Endothelial cell of umbilical vein (primary cell): ENCODE data around the gene UPF3A.

ENCODE experiments used
- EZH2 ChIP-seq: IDR thresholded peaks from 2 replicates; pipeline ENCODE4 v1.6.1; 2012; ENCODE audit warnings: borderline replicate concordance, low read depth, mild to moderate bottlenecking, moderate library complexity, low read length, inconsistent platforms; ENCODE audit not compliant: severe bottlenecking
- FOS ChIP-seq: IDR thresholded peaks from 2 replicates; pipeline ENCODE4 v1.6.1; 2011; ENCODE audit warnings: mild to moderate bottlenecking, low read length, moderate library complexity, borderline replicate concordance; ENCODE audit not compliant: insufficient read depth
- GATA2 ChIP-seq: IDR thresholded peaks from 2 replicates; pipeline ENCODE4 v1.7.0; 2011; ENCODE audit warnings: low read depth, mild to moderate bottlenecking, moderate library complexity, mixed read lengths, low read length; ENCODE audit not compliant: insufficient read length, insufficient read depth
- JUN ChIP-seq: IDR thresholded peaks from 2 replicates; pipeline ENCODE4 v1.6.1; 2011; ENCODE audit warnings: borderline replicate concordance, low read depth; ENCODE audit not compliant: insufficient read length, insufficient read depth
- MYC ChIP-seq: IDR thresholded peaks from one replicate; pipeline ENCODE4 v1.6.1; 2011; ENCODE audit warnings: mild to moderate bottlenecking, low read depth, low read length
- POLR2A ChIP-seq: IDR thresholded peaks from 2 replicates; pipeline ENCODE4 v1.6.1; 2012; ENCODE audit warnings: low read depth, mild to moderate bottlenecking, control low read depth, low read length
- POLR2AphosphoS5 ChIP-seq: IDR thresholded peaks from 2 replicates; pipeline ENCODE4 v1.6.1; 2012; ENCODE audit warnings: low read depth, mild to moderate bottlenecking, control low read depth, low read length, moderate library complexity; ENCODE audit not compliant: insufficient read depth
- TF ChIP-seq, protein P1 (sequence below), 2 donors: IDR thresholded peaks; 1 replicate in 1 of 2; 2 replicates in 1 of 2; pipeline ENCODE4 v1.5.1; 2011; ENCODE audit warnings: low read length in 2 of 2, mild to moderate bottlenecking in 2 of 2, moderate library complexity in 2 of 2, control low read depth in 1 of 2, inconsistent platforms in 1 of 2, low read depth in 1 of 2; ENCODE audit not compliant: insufficient read depth in 1 of 2; ENCODE audit errors: extremely low read depth in 1 of 2

- TF ChIP-seq, protein P1, sequence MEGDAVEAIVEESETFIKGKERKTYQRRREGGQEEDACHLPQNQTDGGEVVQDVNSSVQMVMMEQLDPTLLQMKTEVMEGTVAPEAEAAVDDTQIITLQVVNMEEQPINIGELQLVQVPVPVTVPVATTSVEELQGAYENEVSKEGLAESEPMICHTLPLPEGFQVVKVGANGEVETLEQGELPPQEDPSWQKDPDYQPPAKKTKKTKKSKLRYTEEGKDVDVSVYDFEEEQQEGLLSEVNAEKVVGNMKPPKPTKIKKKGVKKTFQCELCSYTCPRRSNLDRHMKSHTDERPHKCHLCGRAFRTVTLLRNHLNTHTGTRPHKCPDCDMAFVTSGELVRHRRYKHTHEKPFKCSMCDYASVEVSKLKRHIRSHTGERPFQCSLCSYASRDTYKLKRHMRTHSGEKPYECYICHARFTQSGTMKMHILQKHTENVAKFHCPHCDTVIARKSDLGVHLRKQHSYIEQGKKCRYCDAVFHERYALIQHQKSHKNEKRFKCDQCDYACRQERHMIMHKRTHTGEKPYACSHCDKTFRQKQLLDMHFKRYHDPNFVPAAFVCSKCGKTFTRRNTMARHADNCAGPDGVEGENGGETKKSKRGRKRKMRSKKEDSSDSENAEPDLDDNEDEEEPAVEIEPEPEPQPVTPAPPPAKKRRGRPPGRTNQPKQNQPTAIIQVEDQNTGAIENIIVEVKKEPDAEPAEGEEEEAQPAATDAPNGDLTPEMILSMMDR (IDR thresholded peaks at IDR 0.05; ENCODE audit: extremely low read depth in 1 of 2, insufficient read depth in 1 of 2, low read depth in 1 of 2, low read length in 2 of 2): no peak
- TF ChIP-seq JUN: no peak
- TF ChIP-seq FOS: no peak
- TF ChIP-seq POLR2AphosphoS5: no peak
- TF ChIP-seq MYC: no peak
- TF ChIP-seq POLR2A: no peak
- no peak for TF ChIP-seq EZH2
- TF ChIP-seq GATA2: no peak
Observed at GRCh38 chr13:114269281-114269770, 12.1 kb upstream of the UPF3A start.
